NCI-H187 treated with DMSO at 0.1 percent for 48 hours (cell line): ENCODE measurements around the gene ANXA6.

Source experiments
- DNase-seq: peaks from one replicate; lab custom pipeline; 2025; lab: John Stamatoyannopoulos, UW

ANXA6 gene

DNA sequence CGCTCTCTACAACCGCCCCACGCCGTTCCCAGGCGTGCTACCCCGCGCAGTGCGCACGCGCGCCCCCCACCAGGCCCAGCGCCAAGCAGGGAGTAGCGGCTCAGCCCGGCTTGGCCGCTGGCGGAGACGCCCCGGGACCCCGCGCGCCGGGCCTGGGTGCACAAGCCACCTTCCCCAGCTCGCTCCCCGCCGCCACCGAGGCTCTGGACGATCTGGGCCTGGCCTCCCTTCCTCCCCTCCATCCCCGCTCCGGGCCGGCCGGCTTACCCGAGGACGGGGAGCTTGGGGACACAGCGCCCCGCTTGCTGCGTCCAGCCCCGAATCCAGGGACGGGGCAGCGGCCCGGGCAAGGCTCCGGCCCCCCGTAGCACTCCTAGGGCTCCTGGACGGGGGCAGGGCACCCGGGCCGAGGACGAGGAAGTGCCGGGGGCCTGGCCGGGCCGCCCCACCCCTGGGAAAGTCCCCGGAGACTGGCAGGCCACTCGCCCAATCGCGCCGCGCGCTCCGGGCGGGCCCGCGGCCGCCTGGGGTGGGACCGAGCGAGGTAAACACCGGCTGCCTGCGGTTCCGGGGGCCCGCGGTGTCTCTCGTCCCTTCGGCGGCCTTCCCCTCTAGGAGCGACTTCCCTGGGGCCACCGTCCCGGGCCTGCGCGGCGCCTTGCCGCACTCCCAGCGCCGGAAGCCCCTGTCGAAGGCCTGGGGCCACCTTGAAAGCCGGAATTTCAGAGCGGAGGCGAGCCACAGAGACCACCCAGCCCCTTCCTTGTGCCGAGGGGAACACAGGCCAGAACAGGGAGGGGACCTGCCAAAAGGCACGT lies 76.8 kb downstream of the ANXA6 start, which contains the start of gene TNIP1:
Gene TNIP1 (minus strand): TSS at position 422 of the 818 bp plus-strand sequence. CDS start 15,939 bp downstream, outside the sequence.
- DNase-seq, result no peak

DNA sequence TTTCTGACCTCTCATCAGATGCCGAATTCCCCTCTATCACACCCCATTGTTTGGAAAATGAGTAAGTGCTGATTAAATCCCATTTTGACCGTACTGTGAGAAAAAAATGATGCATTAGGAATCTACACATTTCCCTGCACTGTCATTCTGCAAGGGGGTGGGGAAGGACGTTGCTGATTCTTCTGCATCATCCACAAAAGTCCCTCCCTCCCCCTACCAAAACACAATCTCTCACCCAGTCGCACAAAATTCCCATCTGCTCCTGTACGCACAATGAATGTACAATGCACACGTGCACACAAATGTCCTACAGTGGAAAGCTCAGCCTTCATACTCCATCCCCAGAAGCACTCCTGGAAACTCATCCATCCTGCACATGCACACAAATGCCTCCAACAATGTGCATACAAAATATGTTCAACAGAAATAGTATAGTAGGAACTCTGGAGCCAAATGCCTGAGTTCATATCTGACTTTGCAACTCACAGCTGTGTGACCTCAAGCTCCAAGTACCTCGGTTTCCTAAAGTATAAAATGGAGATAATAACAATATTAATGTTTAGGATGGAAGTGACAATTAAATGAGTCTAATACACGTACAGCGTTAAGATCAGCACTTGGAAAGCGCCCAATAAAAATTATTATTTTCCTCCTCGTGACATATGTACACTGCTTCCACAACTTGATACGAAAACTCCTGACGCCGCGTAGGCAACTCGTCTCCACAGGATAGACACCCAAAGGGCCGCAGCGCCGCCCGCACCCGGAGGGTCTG lies 77.6 kb downstream of the ANXA6 start:
- DNase-seq, result no peak

DNA sequence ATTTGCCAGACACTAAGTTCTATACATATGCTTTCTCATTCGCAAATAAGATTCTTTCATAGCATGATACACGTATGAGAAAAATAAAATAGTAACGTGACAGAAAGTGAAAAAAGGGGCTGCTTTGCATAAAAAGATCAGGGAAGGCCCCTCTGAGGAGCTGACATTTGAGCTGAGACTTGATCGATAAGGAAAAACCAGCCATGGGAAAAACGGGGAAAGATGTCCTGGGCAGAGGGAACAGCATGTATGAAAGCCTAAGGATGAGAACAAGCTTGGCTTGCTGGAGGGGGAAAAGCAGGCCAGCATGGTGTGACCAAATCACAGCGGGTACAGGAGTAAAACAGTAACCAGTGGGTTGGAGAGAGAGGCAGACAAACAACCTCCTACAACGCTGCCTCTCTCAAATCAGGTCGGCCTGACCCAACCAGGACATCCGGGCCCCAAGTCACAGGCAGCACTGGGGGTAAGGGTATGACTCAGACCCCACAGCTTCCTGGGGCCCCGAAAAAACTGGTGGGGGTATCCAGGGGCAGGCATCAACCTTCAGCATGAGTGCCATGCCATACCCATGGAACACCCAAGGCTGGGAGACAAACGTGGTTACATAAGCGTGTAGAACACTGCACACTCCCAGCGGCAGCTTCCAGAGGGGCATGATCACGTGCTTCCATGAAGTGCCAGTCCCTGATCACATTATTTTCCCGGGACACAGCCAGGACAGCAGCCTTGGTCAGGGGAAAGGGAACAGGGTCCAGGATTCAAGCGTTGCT lies 78.9 kb downstream of the ANXA6 start:
- no peak for DNase-seq

DNA sequence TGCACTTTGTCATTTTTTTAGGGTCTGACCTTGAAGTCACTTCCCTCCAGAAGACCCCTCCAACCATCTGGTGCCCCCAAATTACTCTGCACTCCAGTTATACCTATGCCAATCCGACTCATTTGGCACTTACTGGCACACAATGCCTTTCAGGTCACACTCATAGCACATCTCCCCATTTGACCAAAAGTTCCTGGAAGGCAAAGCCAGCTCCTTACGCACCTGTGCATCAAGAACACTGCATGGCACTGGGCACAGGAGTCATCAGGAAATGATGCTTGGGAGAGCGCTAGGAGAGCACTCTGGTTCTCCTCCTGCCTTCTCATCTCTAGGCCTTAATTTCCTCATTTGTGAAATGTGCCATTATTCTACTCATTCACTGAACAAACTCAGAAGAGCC lies 79.6 kb downstream of the ANXA6 start:
- DNase-seq, result no peak

GRCh38 chr5:151077419-151077818 lies 80.2 kb downstream of the ANXA6 start:
- DNase-seq, result no peak

GRCh38 chr5:151076616-151077015 lies 81.0 kb downstream of the ANXA6 start:
- no peak for DNase-seq

GRCh38 chr5:151075698-151076331 lies 81.8 kb downstream of the ANXA6 start:
- DNase-seq, result no peak

GRCh38 chr5:151074557-151074956 lies 83.0 kb downstream of the ANXA6 start:
- DNase-seq, result no peak

DNA sequence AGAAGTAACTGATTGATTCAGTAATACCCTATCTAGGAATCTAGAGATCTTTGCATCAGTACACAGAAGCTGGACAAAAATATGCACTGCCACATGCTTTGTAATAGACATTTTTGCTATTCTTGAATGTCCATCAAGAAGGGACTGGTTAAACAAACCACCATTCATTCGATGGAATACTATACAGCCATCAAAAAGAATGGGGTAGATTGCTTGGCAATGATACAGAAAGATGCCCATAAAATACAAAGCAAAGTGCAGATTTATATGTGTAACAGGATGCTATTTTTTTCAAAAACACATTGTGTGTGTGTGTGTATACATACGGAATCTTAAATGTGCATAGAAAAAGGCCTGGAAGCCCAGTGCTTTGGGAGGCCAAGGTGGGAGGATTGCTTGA lies 84.3 kb downstream of the ANXA6 start:
- DNase-seq, result no peak

- DNase-seq, result no peak
Measured at GRCh38 chr5:151072630-151073025, 85.0 kb downstream of the ANXA6 start.

GRCh38 chr5:151071848-151072629 lies 85.5 kb downstream of the ANXA6 start:
- no peak for DNase-seq

DNA sequence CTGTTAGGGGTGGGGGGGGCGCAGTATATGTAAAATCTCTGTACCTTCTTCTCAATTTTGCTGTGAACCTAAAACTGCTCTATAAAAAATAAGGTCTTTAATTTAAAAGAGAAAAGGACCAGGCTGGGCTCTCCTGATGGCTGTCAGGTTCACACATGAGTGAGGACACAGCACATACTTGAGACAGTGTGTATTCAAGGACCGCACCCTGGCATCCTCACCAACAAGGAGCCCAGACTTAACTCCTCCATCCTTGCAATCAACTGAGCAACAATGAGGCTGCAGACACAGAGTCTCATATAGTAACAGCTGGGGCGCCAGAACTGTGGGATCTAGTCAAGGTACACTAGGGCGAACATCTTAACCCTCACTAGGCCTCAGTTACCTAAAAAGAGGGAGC lies 86.6 kb downstream of the ANXA6 start:
- no peak for DNase-seq

DNA sequence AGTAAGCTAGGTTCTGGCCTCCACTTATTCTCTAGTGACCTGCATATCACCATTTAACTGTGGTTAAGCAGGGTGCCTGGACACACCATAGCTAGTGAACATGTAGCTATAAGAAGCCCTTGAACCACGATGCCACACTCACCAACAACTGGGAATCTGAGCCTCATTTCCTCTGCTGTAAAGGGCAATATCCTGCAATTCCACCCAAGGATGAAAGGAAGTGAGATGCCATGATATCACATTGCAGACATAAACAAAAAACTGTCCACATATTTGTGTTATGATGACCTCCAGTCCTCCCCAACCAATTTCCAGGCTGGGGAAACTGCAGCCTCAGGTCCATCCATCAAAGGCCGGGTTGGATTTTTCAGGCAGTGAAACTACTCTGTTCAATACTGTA lies 87.1 kb downstream of the ANXA6 start:
- no peak for DNase-seq

DNA sequence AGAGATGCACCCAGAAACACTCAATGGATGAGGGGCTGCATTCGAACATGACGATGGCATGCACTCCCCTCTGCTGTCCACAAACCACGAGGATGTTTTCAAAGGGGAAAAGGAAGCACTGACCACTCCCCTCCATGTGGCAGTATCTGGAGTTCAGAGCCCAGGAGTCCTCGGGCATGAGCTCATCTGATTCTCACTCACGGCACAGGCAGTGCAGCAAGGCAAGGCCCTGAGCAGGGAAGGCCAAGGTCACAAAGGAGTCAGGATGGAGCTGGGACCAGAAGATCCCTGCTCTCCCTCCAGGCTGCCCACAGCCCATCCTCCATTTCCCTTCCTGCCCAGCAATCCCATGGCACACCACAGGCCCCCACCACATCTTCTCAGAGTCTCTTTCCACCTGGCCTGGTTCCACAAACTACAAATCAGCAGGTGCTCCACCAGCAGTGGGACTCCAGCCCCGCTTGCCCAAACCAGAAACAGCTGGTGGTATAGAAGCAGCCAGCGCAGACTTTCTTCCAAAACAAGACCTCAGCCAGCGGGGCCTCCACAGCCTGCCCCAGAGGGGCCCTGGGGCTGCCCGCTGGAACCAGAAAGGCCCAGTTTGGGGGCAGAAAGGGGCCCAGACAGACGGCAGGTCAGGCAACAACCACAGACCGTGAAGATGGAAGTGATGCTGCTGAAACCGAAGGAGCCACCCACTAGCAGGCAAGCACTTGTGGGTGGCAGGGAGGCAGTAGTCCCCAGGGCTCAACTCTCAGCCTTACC lies 89.0 kb downstream of the ANXA6 start:
- no peak for DNase-seq

DNA sequence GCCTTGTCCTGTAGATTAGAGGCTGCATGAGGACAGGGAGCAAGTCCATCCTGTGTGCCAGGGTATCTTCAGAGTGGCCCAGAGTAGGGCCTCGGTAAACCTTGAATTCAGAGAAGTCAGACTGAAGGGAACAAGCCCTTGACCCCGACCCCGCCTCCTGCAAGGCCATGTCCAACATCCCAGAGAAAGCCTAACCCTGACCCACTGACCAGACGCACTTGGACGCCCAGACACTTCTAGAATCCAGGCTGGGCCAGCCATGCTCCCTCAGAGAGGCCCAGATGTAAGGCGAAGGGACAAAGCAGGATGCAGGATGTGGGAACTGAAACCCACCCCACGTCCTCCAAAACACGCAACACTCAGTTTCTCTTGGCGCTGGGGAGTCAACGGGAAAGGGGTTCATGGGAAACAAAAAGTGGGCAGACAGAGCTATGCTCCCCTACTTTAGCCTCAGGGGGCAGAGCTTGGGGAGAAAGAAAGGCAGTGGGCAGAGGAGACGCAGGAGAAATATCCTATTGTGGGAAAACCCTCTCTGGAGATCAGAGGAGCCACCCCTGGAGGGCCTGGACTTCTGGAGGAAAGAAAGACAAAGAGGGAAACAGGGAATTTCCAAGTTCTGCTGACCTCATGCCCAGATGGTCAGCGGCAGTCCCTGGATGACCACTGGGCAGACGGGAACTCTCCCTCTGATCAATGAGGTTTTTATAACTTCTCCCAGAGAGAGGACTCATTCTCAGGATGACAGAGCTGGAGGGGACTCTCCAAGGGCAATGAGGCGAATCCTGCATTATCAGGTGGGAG lies 89.7 kb downstream of the ANXA6 start:
- DNase-seq, result no peak

DNA sequence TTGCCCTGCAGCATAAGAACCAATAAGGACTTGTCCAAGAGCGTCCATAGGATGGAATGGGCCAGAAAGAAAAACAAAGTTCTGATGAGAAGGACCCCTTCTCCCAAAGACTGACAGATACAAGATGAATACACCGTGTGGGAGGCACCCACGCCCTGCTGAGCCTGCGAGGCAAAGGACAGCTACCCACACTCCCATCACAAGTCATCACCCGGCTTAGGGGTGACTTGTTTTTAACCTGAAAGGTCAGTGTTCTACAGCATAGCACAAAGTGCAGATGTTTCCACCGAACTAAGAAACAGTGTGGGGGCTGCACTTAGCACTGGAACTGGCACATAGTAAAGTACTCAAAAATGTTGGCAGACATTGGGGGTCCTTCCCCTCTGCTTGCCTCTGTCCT lies 90.7 kb downstream of the ANXA6 start:
- DNase-seq, result no peak

DNA sequence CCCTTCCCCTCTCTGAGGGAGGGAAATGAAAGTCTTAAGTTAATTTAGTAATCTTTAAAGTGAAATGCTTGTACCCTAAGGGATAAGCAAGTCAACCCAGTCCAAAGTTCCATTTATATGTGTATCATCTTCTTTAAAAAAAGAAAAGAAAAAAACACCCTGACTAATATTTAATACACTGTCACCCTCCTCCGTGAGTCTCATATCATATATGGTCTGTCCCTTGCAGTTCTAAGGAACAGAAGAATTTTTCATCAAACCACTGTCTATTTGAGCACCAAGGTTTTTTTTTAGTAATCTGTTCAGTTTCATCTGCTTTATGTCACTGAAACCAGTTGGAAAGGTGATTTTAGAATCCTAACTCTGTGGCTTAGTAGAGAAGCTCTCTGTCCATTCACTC lies 92.0 kb downstream of the ANXA6 start:
- no peak for DNase-seq

GRCh38 chr5:151064916-151065499 lies 92.6 kb downstream of the ANXA6 start:
- no peak for DNase-seq
